GM21367 (cell line): ENCODE results near the gene FGD2.
"Not testable (repeated sequence)": the region's sequence is repeated elsewhere in the genome, so short reads cannot be mapped to it uniquely, and the experiment has no call there.

Experiments used
- ATAC-seq: cut with Tn5 transposase; IDR thresholded peaks from one replicate; pipeline ENCODE4 v1.9.1; 2021; ENCODE audit not compliant: unreplicated experiment

The FGD2 gene

DNA sequence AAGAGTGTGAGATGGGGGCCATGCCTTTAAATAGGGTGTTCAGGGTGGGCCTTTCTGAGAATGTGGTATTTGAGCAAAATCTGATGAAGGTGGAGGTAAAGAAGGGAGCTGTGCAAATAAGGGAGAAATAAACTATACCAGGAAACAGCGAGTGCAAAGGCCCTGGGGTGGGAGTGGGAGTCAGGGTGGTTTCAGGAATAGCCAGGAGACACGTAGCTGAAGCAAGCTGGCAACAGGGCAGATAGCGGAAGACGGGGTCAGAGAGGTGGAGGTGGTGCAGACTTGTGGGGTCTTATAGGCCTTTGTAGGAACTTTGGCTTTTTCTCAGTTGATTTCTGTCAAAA is 51.6 kb downstream of the FGD2 start:
- ATAC-seq, result no peak

DNA sequence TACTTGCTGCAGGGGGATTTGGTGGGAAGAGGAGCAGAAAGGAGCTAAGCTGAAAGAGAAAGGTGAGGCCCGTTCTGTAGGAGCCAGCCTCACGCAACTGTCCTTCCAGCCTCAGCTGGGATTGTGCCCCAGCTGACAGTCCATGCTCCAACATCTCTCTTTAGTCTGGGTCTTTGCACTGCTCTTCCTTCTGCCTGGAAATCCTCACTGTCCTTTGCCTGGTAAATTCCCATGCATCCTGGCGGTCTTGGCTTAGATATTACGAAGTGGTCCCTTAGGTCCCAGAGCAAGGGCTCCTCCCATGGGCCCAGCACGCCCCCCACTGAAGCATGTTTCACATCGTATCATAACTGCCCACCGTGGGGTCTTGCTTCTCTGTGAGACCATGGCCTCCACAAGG is 52.2 kb downstream of the FGD2 start:
- no peak for ATAC-seq

DNA sequence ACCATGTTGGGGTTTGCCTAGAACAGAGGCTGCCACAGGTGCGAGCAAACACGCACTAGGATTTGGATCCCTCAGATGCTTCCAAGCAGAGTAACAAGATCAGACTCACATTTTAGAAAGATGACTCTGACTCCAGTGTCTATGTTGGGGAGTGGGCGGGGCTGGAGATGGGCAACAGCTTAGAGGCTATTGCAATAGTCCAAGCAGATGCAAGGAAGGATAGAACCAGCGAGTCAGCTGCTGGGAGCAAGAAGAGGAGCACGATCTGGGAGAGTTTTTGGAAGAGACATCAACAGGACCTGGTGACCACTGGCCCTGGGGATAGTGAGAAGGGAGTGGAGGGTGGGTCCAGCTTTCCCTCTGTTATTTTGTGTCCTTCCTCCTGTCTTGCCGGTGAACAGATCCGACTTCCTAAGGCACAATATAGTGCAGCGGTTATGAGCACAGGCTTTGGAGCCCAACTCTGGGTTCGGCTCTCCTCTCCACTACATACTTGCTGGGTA is 52.7 kb downstream of the FGD2 start:
- no peak for ATAC-seq

DNA sequence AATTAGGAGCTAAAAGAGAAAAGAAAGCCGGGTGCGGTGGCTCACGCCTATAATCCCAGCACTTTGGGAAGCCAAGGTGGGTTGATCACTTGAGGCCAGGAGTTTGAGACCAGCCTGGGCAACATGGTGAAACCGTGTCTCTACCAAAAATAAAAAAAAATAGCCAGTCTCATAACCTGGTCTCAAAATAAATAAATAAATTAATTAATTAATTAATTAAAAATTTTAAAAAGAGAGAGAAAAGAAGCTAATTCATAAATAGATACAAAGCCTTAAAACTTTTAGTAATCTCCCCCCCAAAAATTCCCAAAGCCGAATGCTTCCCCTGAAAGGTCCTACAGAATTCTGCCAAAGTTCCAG is 53.5 kb downstream of the FGD2 start:
- ATAC-seq, result not testable (repeated sequence)

DNA sequence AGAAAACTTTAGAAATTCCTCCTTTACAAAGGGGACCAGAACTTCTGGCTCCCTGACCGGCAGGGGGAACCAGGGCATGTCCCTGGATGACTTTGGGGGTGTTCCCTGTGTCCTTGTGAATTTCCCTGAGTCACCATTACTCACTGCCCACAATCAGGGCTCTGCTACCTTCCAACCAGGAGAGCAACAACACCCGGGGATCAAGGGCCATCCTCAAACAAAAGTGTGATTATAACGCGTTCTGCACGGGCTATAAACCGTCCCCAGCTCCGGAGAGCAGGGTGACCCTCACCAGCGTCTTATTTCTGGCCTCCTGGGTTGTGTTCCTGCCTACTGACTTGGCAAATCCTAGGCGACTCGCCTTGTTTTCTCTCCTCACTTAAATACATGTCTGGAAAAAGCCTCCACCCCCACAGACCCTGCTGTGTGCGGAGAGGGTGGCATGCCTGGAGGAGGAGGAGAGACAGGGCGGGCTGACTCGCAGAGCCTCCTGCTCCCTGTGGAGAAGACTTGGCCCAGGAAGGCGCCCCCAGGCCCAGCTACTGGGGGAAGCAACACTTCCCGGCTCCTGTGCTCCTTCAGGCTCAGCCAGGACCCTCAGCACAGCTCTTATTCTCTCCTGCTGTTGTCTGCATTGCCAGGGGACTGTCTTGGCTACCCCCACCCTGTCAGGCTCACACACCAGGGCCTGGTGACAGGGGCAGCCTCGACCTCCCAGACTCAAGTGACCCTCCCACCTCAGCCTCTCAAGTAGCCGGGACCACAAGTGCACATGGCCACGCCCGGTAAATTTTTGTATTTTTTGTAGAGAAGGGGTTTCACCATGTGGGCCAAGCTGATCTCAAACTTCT is 54.1 kb downstream of the FGD2 start:
- ATAC-seq, result no peak

DNA sequence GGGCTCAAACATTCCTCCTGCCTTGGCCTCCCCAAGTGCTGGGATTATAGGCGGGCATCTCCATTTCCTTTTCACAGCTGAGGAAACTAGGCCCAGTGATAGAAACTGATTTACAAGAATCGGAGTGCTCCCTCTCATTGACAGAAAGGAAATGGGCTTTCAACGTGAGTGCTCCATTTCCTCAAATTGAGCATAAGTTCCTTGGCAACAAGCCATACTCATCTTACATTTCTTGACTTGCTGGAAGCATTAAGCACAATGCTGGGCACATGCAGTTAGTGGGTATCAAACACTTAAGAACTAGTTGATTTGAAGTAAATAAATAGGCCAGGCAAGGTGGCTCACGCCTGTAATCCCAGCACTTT is 54.7 kb downstream of the FGD2 start:
- no peak for ATAC-seq

DNA sequence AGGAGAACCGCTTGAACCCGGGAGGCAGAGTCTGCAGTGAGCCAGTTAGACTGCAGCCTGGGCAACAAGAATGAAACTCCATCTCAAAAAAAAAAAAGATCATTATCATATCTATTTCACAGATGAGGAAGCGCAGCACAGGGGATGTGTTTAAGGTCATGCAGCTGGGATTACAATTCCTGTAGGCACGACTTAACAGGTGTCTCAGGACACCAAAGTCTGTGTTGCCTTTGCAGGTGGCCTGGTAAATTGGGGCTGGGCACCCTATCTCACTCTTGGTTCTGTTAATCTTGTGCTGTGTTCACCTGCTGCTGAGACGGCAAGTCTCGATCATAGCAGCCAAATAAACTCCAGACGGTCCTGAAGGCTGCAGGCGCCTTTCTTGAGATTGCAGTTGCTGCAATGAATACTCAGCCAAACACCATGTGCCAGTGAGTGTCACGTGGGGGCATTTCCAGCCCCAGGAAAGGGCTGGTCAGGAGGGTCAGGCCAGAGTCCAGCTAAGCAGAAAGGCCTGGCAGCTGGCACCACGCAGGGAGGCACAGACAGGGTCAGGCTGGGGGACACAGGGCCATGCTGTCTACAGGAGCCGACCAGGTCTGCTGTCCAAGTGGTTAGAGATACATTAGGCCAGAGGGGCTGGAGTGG is 55.8 kb downstream of the FGD2 start:
- no peak for ATAC-seq

DNA sequence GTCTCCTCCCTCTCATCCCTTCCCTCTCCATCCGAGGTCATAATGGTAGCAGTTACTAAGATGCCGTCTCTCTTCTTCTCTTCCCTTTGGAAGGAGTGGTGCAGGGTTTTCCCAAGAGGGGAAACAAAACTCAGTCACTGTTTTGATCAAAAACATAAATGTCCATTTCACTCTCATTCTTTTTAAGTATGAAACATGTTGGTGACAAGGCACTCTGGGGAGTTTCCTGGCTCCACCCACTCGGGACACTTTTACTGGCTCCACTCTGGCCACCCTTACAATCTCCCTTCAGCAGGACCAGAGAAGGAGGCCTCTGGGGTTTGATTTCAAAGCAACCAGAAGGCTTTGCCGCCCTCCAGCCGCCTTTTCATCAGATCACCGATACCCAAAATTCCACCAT is 57.0 kb downstream of the FGD2 start:
- no peak for ATAC-seq

DNA sequence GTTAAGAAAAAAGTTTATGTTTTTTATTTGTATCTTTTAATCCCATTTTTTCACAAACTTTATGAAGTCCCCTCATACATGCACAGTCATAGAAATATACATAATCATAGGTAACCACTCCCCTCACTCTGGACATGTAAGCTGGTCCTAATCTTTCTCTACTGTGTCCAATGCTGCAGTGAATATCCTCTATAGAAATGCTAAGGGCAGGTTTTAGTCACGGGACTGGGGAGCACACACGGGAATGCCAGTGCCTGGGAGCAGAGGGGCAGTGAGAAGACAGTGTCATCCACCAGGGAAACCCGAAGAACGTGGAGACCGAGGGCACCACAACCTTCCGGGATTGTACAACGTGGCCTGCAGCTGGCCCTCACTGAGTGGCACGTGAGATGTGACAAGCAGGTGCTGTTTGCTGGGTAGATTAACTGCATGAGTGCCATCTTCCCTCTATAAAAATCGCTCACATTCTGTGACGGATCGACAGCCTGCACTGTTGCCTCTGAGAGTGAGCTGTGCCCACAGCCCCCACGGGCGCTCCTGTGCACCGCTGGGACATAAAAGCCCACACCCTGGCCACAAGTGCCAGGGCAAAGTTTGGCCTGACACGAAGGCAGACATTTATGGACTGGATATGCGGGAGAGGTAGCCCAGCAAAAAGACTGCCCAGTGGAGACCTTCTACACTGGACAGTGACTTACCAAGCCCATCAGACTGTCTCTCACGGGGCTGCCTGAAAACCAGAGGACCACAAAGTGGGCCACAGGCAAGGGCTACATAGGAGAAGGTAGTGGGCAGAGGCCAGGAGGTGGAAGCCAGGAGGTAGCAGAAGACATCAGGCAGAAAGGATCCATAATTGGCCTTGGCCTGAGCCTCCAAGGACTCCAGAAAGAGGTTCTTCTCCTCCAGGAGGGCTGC is 63.2 kb downstream of the FGD2 start:
- no peak for ATAC-seq

DNA sequence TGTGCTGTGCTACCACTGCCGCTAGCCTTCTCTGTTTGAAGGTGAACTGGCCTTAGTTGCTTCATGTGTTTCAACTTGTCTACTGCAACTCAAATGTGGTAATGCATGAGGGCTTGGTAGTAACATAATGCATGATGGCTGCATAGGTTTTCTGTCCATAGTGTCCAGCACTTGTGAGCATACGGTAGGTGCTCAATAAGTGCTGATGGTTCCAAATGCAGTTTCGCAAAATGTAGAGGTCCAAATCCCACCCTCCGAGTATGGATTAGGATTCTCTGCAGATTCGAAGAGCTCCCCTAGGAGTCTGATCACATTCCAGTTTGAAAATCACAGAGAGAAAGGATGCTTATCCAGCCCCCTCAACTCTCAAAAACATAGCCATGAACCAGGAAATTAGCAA is 64.2 kb downstream of the FGD2 start:
- no peak for ATAC-seq

DNA sequence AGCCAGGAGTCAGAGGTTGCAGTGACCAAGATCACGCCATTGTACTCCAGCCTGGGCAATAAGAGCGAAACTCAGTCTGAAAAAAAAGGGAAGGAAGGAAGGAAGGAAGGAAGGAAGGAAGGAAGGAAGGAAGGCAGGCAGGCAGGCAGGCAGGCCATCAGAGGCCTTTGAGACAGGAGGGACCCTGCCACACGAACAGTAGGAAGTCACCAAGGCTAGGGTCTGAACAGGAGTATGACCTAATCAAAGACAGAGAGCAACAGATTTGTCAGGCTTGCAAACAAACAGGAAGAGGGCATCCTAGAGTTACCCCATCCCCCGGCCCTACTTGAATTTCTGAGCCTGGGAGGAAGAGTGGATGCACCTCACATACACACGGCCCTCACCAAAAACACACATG is 67.1 kb downstream of the FGD2 start:
- no peak for ATAC-seq

DNA sequence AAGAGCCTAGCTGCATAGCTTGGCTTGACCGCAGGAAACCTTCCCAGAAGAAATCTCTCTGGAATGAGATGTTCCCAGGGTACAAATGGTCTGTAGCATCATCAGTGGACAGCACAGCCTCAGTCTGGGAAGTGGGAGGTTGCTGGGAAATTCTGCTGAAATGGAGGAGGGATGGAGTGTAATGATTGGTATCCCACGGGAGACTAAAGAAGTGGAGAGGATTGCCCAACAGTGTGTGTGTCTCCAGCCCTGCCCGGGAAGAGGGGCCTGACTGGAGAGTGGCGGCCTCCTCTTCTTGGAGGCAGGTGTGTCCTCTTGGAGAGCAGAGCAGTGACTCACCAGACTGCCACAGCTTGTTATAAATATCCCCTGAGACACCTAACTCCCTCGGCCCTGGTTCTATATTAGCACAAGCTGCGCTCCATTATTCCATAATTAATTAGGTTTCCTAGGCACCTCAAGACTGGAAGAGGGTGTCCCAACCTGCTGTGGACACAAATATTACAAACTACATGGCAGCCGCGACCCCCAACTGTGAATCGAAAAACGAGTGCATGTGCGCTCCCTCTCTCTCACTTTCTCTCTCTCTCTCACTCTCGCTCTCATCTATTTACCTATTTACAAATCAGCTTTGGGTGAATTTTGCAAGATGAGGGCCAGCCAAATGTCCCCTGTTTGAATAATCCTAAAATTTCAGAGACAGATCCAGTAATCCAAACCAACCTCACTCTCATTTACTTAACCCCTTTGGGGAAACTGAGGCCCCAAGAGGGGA is 68.8 kb downstream of the FGD2 start:
- no peak for ATAC-seq

DNA sequence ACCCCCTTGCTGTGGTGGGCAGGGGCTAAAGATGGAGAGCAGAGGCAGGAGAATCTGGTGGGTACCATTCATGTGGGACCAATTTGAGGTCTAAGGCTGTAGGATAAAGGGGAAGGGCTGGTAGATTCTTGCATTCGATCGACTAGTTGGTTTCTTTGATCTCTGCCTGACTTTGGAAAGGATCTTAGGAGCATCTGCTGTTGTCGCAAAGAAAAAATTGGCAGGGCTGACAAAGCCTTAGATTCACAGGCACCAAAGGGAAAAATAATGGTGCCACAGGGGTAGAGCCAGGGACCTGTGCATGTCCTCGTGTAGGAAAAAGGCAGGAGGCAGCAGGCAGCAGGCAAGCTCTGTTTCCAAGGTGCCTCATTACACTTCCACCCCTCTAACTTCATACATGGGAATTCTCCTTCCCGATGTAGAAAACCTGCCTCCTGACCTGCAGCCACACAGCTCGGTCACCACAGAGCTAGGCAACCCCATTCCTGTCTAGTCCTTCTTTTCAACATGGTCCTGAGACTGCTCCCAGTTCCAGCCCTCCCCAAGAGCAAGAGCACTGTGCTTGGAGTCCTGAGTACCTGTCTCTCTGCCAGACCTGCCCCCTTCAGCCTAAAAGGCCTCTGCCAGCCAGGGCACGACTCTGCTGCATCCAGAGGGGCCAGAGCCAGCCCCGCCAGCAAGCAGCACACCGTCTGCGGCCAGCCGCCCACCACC is 71.9 kb downstream of the FGD2 start:
- no peak for ATAC-seq

DNA sequence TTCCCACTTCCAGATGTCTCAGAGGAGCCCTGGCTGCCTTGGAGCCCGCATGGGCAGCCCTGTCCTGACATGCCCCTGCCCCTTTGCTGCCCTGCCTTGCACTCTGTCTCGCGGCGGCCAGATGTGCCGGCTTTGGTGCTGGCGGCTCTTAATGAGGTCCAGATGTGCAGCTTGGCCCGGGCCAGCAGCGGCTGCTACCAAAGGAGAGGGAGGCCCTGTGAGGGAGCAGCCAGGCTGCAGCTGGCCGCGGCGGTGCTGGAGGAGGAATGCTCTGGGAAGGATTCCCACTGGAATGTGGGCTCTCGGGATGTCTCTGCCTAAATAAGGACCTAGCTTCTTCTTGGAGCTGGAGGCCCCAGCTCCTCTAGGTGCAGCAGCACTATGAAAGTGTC is 72.4 kb downstream of the FGD2 start:
- ATAC-seq, result no peak
